GM18511 (cell line): ENCODE results near the gene B3GNT8.
"Not testable (repeated sequence)": the region's sequence is repeated elsewhere in the genome, so short reads cannot be mapped to it uniquely, and the experiment has no call there.

Experiments
- ATAC-seq: cut with Tn5 transposase; IDR thresholded peaks from one replicate; pipeline ENCODE4 v1.9.1; 2021; ENCODE audit warnings: mild to moderate bottlenecking, moderate library complexity; ENCODE audit not compliant: unreplicated experiment

The B3GNT8 gene

DNA sequence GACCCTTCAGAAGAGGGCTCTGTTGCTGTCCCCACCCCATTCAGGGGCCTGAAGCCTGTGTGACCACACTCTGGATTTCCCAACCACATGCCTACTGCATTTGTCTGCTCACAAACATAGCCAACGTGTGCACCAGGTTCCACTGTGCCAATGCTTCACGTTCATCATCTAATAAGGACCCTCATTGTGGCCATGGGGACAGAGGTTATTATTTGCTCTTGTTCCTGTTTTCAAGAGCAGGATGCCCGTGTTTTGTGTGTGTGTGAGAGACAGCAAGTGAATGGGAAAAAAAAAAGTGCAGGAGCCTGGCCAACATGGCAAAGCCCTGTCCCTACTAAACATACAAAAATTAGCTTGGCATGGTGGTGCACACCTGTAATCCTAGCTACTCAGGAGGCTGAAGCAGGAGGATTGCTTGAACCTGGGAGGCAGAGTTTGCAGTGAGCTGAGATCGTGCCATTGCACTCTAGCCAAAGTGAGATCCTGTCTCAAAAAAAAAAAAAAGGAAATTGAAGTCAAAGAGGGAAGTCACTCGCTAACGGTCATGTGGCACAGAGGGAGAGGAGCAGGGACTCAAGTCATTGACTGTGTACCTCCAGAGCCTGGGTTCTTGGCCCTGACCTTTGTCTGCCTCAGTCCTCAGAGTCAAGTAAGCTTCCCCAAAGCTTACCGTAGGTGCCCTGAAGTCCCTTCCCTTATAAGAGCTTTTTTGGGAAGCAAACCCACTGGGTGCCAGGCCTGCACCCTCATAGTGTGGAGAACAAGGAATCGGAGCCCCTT, 6.9 kb downstream of the B3GNT8 start:
- no peak for ATAC-seq

GRCh38 chr19:41416194-41416674, 10.9 kb downstream of the B3GNT8 start:
- no peak for ATAC-seq

DNA sequence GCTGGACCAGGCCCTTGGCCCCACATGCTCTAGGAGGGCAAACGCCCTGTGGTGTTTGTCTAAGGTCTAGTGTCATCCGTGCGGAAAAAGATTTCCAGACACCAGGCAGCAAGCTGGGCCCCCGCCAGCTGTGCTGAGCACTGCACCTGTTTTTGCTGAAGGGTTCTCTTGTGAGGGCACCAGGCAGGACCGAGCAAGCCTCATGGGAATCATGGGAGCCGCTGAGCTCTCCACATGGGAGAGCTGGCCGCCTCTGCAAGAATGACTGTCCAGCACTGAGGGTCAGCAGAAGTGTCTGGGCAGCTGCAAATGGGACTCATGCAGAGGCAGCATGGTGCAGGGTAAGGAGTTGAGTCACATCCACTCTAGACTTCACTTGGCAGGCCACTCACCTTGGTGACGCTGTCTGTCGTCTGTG, 12.0 kb downstream of the B3GNT8 start:
- ATAC-seq = no peak

DNA sequence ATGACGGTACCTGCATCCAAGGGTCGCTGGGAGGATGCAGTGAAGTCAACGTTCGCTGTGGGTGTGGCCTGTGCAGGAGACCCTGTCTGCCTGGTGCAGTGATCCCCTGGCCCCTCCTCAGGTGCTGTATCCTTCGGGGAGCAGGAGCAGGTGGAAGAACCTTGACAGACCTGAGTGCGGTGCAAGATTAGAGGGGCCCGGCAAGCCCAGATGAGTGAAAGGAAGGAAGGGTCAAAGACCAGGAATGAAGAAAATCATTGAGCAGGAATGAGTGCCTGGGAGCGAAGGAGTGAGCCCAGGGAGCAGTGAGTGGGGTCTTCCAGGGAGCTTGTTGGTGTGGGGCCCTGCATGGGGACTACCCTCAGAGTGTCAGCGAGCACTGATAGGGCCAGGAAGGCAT, 12.7 kb downstream of the B3GNT8 start:
- no peak for ATAC-seq

GRCh38 chr19:41413947-41414346, 13.2 kb downstream of the B3GNT8 start:
- no peak for ATAC-seq

- ATAC-seq = no peak
These were observed 14.2 kb downstream of the B3GNT8 start for GRCh38 chr19:41412953-41413352.

GRCh38 chr19:41411968-41412265, 15.3 kb downstream of the B3GNT8 start:
- ATAC-seq = no peak

DNA sequence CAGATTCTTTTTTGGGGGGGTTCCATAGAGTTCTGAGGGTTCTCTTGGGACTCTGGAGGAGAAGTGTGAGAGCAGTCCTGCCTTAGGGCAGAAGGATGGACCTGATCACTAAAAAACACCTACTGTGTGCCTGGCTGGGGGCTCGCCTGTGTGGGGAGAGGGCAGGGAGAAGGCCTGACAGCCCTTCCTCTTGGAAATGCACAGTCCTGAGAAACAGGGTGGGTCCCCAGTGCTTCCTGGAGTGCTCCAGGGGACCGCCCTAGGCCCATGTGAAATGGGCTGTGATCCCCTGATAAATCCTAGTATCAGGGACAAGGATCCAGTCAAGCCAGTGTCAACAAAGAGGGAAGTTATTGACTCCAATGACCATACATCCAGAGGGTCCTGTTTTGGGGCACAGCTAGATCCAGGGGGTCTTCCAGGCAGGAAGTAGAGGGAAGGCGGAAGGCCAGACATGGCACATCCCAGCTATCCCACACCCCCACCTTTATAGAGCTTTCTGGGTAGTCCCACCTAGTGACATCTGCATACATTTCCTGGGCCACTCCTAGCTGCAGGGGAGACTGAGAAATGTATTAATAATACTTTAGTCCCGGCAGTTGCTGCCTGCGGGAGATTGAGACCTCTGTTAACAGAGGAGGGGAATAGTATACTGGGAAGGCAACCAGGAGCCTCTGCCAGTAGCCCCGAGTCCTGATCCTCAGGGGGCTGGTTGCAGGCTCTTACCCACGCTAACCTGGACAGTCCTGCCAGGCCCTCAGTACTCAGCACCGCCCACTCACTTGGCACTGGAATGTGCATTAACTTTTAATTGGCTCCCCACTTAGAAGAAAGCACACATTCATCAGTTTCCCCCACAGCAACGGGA, 15.8 kb downstream of the B3GNT8 start:
- no peak for ATAC-seq

GRCh38 chr19:41410336-41411054, 16.7 kb downstream of the B3GNT8 start:
- no peak for ATAC-seq

DNA sequence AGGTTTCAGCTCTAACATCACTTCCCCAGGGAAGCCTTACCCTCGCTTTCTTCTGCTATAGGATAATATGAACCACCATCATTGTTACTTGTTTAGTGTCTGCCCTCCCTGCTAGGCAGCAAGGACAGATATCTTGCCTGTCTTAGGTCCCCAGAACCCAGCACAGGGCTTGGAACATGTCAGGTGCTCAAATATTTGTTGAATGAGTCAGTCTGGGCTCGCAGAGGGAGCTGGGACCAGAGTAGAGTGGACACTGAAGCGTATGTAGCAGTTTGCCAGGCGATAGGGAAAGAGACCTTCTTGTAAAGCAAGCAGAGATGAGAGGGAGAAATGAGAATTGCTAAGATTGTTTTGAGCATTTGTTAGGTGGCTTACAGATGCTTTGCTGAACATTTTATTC, 17.9 kb downstream of the B3GNT8 start:
- no peak for ATAC-seq

- ATAC-seq = not testable (repeated sequence)
These were observed 18.3 kb downstream of the B3GNT8 start for GRCh38 chr19:41408846-41409245.

- no peak for ATAC-seq
These were observed 18.9 kb downstream of the B3GNT8 start for GRCh38 chr19:41408256-41408655.

GRCh38 chr19:41407271-41407670, 19.9 kb downstream of the B3GNT8 start:
- ATAC-seq = no peak

- no peak for ATAC-seq
These were observed 21.4 kb downstream of the B3GNT8 start for GRCh38 chr19:41405776-41406175.

- ATAC-seq = no peak
These were observed 23.8 kb downstream of the B3GNT8 start for GRCh38 chr19:41403181-41403970.

DNA sequence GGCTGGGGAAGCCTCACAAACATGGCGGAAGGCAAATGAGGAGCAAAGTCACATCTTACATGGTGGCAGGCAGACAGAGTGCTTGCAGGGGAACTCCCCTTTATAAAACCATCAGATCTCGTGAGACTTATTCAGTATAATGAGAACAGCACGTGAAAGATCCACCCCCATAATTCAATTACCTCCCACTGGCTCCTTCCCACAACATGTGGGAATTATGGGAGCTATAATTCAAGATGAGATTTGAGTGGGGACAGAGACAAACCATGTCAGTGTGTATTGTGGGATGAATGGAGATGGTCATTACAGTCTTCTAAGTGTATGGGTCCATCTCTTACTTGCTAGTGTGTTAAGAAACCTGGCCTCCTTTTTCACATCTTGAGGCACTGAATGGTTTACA, 25.2 kb downstream of the B3GNT8 start:
- no peak for ATAC-seq

GRCh38 chr19:41401483-41401882, 25.7 kb downstream of the B3GNT8 start:
- ATAC-seq = no peak

DNA sequence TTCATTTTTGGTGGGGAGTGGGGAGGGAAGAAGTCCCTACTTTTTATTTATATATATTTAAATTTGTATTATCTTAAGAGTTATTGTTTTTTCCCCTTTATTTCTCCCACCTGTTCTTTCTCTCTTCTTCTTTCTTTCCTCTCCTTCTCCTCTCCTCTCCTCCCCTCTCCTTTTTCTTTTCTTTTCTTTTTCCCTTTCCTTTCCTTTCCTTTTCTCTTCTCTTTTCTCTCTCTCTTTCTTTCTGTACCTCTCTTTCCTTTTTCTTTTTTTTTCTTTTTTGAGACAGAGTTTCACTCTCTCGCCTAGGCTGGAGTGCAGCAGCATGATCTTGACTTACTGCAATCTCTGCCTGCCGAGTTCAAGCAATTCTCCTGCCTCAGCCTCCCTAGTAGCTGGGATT, 27.6 kb downstream of the B3GNT8 start:
- no peak for ATAC-seq

- ATAC-seq = no peak
These were observed 28.1 kb downstream of the B3GNT8 start for GRCh38 chr19:41399091-41399490.

DNA sequence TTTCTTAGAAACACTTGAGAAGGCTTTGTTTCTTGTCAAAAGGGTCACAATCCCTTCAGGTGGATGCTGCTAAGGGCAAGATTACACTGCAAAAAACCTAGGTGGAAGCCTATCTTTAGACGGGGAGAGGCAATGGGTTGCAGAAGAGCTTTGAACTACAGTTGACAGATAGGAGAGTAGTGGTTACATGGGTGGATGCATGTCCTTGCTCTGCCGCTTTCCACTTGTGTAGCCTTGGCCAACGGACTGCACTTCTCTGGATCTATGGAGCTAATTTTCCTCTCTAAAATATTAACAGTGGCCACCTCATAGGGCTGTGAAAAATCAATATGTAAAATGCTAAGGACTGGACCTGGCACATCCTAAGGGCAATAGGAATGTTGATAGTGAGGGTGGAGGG, 28.6 kb downstream of the B3GNT8 start:
- ATAC-seq = no peak

DNA sequence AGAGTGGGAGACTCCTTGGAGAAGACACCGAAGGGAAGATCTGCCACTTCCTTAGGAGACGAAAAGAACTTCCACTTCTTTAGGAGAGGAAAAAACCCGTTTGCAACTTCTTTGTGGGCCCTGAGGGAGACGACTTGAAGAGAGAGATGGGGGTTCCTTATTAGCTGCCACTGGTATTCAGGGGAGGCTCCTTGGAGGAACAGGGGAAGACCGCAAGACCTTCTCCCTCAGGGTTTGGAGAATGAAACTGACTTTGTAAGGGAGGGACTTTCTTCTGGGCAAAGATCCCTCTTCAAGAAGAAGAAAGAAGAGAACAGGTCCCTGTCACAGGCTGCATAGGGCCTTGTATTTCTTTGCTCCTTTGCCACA, 29.1 kb downstream of the B3GNT8 start:
- ATAC-seq = no peak
